GM11168 (cell line): ENCODE data around the gene GPR150.

Source experiments
- in situ Hi-C: fragments of 300-500 bp; cut with MboI; formaldehyde crosslinking; loops from one replicate; pipeline ENCODE4 v1.12.0; 2022; ENCODE audit warnings: low sequenced_read_pairs; ENCODE audit not compliant: unreplicated experiment

GPR150 gene

GRCh38 chr5:95647886-95648860 is 28.3 kb downstream of the GPR150 start:
- in situ Hi-C loops, result no loop called here

GRCh38 chr5:95649274-95649673 is 29.4 kb downstream of the GPR150 start:
- in situ Hi-C loops, result no loop called here

- in situ Hi-C loops, result no loop called here
These were observed 30.1 kb downstream of the GPR150 start for GRCh38 chr5:95649842-95650620.

GRCh38 chr5:95652849-95653248 is 33.0 kb downstream of the GPR150 start:
- in situ Hi-C loops, result no loop called here

- in situ Hi-C loops, result no loop called here
These were observed 34.3 kb downstream of the GPR150 start for GRCh38 chr5:95654196-95654595.

GRCh38 chr5:95655575-95655974 is 35.7 kb downstream of the GPR150 start:
- in situ Hi-C loops, result no loop called here

- in situ Hi-C loops, result no loop called here
These were observed 40.2 kb downstream of the GPR150 start for GRCh38 chr5:95660060-95660459.

- in situ Hi-C loops, result no loop called here
These were observed 43.1 kb downstream of the GPR150 start for GRCh38 chr5:95662946-95663345.

- in situ Hi-C loops, result no loop called here
These were observed 44.4 kb downstream of the GPR150 start for GRCh38 chr5:95664204-95664786.

- in situ Hi-C loops, result loop anchor here (5.0 kb wide), 1 partner anchor 175 kb away; no protein-coding TSS in a partner anchor
These were observed 47.3 kb downstream of the GPR150 start for GRCh38 chr5:95667061-95667618.

GRCh38 chr5:95667678-95668077 is 47.8 kb downstream of the GPR150 start:
- in situ Hi-C loops, result loop anchor here (5.0 kb wide), 1 partner anchor 175 kb away; no protein-coding TSS in a partner anchor

- in situ Hi-C loops, result loop anchor here (5.0 kb wide), 1 partner anchor 174 kb away; no protein-coding TSS in a partner anchor
These were observed 48.3 kb downstream of the GPR150 start for GRCh38 chr5:95668216-95668615.

GRCh38 chr5:95668728-95669127 is 48.8 kb downstream of the GPR150 start:
- in situ Hi-C loops, result loop anchor here (5.0 kb wide), 1 partner anchor 174 kb away; no protein-coding TSS in a partner anchor

GRCh38 chr5:95669540-95669939 is 49.7 kb downstream of the GPR150 start:
- in situ Hi-C loops, result loop anchor here (5.0 kb wide), 1 partner anchor 173 kb away; no protein-coding TSS in a partner anchor

- in situ Hi-C loops, result loop anchor here (5.0 kb wide), 1 partner anchor 172 kb away; no protein-coding TSS in a partner anchor
These were observed 50.1 kb downstream of the GPR150 start for GRCh38 chr5:95669985-95670384.

GRCh38 chr5:95670568-95670967 is 50.7 kb downstream of the GPR150 start:
- in situ Hi-C loops, result no loop called here
